GM18511 (cell line): Measurements from ENCODE around the gene OR6M1.

Source experiments
- ATAC-seq: cut with Tn5 transposase; IDR thresholded peaks from one replicate; pipeline ENCODE4 v1.9.1; 2021; ENCODE audit warnings: mild to moderate bottlenecking, moderate library complexity; ENCODE audit not compliant: unreplicated experiment

OR6M1 gene, protein sequence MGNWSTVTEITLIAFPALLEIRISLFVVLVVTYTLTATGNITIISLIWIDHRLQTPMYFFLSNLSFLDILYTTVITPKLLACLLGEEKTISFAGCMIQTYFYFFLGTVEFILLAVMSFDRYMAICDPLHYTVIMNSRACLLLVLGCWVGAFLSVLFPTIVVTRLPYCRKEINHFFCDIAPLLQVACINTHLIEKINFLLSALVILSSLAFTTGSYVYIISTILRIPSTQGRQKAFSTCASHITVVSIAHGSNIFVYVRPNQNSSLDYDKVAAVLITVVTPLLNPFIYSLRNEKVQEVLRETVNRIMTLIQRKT

GRCh38 chr11:123806249-123806648, at the start of gene OR6M1:
Gene OR6M1 (minus strand): TSS chr11:123806349. CDS start chr11:123806349, 0 bp downstream.
- ATAC-seq: no peak

DNA sequence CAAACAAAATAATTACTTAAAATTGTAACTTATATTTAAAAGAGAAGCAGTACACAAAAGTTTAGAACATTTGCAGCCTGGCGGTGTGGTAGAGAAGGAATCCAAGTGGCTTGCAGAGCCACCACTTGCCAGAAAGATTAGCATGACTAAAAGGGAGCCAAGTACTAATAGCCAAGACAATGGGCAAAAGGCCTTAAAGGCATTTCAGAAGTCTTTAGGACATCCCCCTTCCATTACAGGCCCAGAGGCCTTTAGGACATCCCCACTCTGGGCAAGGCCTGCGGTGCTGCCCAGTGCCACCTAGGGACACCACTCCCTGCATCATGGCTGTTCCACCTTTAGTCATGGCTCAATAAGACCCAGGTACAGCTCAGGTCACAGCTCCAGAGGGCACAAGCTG, 46.9 kb upstream of the OR6M1 start:
- ATAC-seq: no peak

DNA sequence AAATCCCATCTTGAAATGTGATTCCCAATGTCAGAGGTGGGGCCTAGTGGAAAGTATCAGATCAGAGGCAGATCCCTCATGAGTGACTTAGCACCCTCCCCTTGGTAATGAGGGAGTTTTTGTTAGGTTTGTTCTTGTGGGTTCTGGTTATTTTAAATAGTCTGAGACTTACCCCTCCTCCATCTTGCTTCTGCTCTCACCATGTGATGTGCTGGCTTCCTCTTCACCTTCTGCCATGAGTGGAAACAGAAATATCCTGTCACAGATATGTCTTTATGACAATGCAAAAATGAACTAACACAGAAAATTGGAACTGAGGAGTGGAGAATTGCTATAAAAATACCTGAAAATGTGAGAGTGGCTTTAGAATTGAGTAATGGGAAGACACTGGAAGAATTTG, 46.2 kb upstream of the OR6M1 start:
- ATAC-seq: no peak

- no peak for ATAC-seq
These were observed 45.0 kb upstream of the OR6M1 start for GRCh38 chr11:123851110-123851509.

DNA sequence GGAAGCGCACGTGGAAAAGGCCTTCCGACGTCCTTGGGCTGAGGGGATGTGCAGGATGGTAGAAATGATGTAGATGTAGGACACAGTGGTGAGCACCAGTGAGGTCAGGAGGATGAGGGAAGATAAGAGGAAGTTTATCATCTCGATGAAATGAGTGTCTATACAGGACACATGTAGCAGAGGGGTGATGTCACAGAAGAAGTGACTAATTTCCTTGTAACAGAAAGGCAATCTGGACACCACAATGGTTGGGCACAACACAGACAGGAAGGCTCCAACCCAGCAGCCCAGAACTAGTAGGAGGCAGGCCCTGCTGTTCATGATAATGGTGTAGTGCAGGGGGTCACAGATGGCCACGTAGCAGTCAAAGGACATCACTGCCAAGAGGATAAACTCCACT, 35.0 kb upstream of the OR6M1 start:
- no peak for ATAC-seq

GRCh38 chr11:123839131-123839530, 33.0 kb upstream of the OR6M1 start:
- no peak for ATAC-seq

- ATAC-seq: no peak
These were observed 32.5 kb upstream of the OR6M1 start for GRCh38 chr11:123838659-123839058.

GRCh38 chr11:123838199-123838598, 32.0 kb upstream of the OR6M1 start:
- ATAC-seq: no peak

DNA sequence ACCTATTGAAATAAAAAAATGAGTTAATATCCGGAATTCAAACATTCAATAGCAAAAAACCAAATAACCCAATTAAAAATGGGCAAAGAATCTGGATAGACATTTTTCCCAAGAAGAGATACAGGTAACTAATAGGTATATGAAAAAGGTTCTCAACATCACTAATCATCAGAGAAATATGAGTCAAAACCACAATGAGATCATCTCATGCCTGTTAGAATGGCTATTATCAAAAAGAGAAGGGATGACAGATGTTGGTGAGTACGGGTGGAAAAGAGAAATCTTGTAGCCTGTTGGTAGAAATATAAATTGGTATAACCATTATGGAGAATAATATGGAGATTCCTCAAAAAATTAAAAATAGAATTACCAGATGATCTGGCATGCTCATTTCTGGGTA, 26.9 kb upstream of the OR6M1 start:
- ATAC-seq: no peak

GRCh38 chr11:123829745-123830144, 23.6 kb upstream of the OR6M1 start:
- ATAC-seq: no peak

DNA sequence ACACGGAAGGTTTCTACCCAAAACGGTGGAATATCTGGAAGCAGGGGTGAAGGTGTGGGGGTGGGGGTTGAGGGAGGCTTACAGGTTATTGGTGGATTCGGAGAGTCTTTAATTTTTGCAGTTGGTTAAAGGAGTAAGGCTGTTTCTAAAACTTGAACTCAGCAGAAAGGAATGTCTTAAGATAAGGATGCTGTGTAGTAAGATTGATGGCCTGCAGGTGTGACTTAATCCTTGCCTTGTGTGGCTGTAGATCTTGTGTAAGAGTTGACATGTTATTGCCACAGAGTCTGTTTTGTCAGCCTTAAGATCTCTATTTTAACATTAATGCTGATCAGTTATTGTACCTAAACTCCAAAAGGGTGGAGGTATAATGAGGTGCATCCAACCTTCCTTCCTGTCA, 16.4 kb upstream of the OR6M1 start:
- ATAC-seq: no peak

DNA sequence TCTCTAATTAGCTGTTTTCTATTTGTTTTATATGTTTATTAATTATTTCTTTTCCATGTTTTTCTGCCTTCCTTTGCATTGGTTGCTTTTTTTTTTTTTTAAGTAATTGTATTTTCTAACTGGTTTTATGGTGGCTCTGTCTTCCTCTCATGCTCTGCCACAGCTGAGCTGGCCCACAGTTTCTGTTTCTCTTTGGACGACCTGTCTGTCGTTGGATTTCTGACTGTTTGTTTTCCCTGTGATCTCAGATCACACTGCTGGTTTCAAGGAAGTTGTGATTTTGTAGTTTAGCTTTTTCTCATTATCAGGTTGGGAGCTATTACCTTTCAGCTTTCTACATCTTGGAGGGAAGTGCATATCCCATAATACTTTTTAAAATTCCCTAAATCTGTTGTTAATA, 15.9 kb upstream of the OR6M1 start:
- ATAC-seq: no peak

DNA sequence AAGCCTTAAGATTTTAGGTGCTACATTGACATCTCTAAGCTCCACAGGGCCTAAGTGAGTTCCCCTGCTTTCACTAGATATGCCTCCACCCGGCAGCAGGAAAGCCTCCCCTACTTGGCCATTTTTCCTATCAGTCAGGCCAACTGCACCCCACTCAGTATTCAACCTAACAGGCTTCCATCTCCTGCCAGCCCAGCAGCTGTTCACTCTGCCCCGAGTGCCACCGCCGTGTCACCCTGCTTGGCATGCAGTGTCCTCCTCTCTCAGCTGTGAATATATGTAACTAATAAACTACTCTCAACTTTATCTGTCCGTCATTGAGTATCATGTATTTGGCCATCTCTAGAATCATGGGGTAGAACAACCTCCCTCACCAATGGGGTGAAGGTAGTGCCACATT, 9.0 kb upstream of the OR6M1 start:
- ATAC-seq: no peak

GRCh38 chr11:123801765-123802164, 4.4 kb downstream of the OR6M1 start:
- ATAC-seq: no peak

DNA sequence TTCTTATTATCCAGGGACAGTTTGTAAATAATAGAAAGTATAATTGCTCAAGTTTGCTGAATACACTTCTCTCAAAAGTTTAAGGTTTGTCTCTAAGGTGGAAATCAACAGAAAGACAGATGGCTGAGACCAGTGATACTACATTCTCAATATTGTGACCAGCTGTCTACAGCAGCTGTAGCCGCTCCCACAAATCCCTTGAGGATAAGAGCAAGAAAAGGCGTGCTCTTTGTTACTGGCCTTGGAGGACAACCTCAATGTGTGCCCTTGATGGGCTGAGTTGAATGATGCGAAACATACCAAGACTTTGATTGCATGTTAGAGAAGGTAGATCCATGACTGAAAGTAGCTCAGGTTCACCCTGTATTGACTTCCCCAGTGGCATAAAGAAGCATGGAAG, 6.1 kb downstream of the OR6M1 start:
- no peak for ATAC-seq

GRCh38 chr11:123799438-123799837, 6.7 kb downstream of the OR6M1 start:
- ATAC-seq: no peak

- no peak for ATAC-seq
These were observed 7.5 kb downstream of the OR6M1 start for GRCh38 chr11:123798513-123799252.

GRCh38 chr11:123798079-123798478, 8.1 kb downstream of the OR6M1 start:
- no peak for ATAC-seq

GRCh38 chr11:123797541-123797940, 8.6 kb downstream of the OR6M1 start:
- no peak for ATAC-seq

DNA sequence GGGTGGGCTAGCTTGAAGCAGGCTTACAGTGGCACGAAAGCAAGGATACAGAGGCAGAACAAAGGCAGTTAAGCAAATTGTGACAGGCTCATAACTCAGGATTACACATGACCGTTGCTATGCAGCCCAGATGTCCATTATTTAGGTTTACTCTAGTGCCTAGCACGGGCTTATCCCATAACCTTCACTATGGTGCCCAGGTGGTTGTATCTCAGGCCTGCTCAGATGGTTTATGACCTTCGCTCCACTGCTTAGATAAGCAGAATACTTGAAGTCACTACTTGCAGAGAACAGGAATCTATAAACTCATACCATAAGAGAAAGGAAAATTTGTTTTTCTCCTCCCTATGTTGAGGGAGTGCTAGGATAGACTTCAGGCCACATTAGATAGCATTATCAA, 9.0 kb downstream of the OR6M1 start:
- ATAC-seq: no peak

DNA sequence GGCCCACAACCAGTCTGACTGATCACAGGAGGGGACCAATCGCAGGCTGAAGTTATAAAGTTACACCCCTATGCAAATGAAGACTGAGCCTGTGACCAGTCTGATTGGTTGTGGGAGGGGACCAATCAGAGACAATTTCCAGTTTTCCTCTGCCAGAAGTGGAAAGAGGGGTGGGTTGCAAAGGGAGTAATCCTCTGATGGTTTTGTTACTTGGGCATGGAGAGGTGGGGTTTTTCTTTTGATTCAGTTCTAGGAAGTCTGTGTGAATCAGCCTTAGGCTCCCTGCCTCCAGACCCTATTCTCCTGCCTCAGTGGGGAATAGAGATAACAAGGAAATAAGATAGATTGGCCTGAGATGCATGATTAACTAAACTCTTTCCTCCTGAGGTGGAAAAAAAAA, 9.9 kb downstream of the OR6M1 start:
- ATAC-seq: no peak

DNA sequence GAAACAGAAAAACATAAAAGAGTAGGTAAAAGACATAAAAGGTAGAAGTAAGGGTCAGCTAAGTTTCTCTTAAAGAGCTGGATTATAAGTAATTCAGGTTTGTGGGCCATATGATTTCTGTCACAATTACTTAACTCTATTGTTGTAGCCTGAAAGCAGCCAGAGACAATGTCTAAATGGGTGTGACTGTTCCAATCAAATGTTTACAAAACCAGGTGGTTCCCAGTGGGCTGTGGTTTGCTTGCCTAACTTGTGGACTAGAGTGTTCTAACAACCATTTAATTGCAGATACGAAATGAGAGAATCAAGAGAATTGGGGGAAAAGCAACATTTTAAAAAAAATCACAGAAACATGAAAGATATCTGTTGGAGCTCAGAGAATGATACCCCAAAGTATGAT, 22.6 kb downstream of the OR6M1 start:
- no peak for ATAC-seq

DNA sequence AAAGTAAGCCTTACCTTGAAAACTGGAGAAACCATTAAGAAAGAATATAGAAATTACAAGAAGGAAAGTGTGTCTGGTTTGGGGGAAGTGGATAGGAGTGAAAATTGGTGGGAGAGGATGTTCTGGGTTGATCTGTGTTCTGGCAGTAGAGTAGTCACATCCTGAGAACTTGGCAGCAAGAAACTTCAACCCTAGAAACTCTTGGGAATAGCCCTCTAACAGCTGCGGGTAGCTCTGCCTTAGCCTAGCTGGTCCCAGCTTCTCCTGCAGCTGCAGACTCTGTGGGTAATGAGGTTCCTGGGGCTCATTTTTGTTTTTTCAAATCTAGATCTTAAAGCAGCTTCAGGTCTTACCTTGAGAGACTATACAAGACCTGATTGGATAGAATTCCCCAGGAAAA, 27.6 kb downstream of the OR6M1 start:
- no peak for ATAC-seq
